H9 (cell line): Measurements from ENCODE around the gene CHCHD3. TPM values are rescaled to one million over a fixed set of nuclear protein-coding genes. Genes with fewer than 3 reads are reported as not detected.

Experiments
- DNase-seq: peaks from one replicate; pipeline ENCODE4 v3.0.0-alpha.2; 2017
- H2AFZ ChIP-seq: one replicate; pipeline ENCODE4 v1.6.1; 2013; ENCODE audit warnings: mild to moderate bottlenecking, low read length, control low read depth, moderate library complexity
- H2AK5ac ChIP-seq: 2 replicates; pipeline ENCODE4 v1.6.1; 2013; ENCODE audit warnings: low read length, control low read depth, mixed read lengths; ENCODE audit not compliant: insufficient read length
- H2BK120ac ChIP-seq: one replicate; pipeline ENCODE4 v1.6.1; 2013; ENCODE audit warnings: low read depth, mild to moderate bottlenecking, low read length, control low read depth, inconsistent platforms; ENCODE audit not compliant: poor library complexity, severe bottlenecking
- H2BK12ac ChIP-seq: 2 replicates; pipeline ENCODE4 v1.6.1; 2013; ENCODE audit warnings: low read length, control low read depth, mixed read lengths, low read depth; ENCODE audit not compliant: insufficient read length
- H2BK15ac ChIP-seq: 2 replicates; pipeline ENCODE4 v1.6.1; 2013; ENCODE audit warnings: low read depth, low read length, control low read depth
- H2BK20ac ChIP-seq: one replicate; pipeline ENCODE4 v1.6.1; 2013; ENCODE audit warnings: low read depth, mild to moderate bottlenecking, low read length, control low read depth, inconsistent platforms; ENCODE audit not compliant: poor library complexity, severe bottlenecking
- H2BK5ac ChIP-seq: 2 replicates; pipeline ENCODE4 v1.6.1; 2013; ENCODE audit warnings: low read length, control low read depth, mixed read lengths; ENCODE audit not compliant: insufficient read length
- H3K14ac ChIP-seq: 2 replicates; pipeline ENCODE4 v1.6.1; 2013; ENCODE audit warnings: low read length, control low read depth; ENCODE audit not compliant: insufficient read depth
- H3K18ac ChIP-seq: 2 replicates; pipeline ENCODE4 v1.6.1; 2013; ENCODE audit warnings: low read depth, mild to moderate bottlenecking, mixed read lengths, low read length, control low read depth; ENCODE audit not compliant: insufficient read length
- H3K23ac ChIP-seq: 2 replicates; pipeline ENCODE4 v1.6.1; 2013; ENCODE audit warnings: low read length, control low read depth, mixed read lengths, low read depth; ENCODE audit not compliant: insufficient read length
- H3K23me2 ChIP-seq: 2 replicates; pipeline ENCODE4 v1.6.1; 2013; ENCODE audit warnings: low read depth, mild to moderate bottlenecking, mixed read lengths, low read length, control low read depth; ENCODE audit not compliant: insufficient read length, poor library complexity, severe bottlenecking
- H3K27ac ChIP-seq: 2 replicates; pipeline ENCODE4 v1.5.1; 2013; ENCODE audit warnings: low read length, control low read depth, mixed read lengths, low read depth; ENCODE audit not compliant: insufficient read length
- H3K27me3 ChIP-seq: 2 replicates; pipeline ENCODE4 v1.6.1; 2013; ENCODE audit warnings: low read length, control low read depth, inconsistent platforms; ENCODE audit not compliant: insufficient read depth
- H3K4ac ChIP-seq: 2 replicates; pipeline ENCODE4 v1.6.1; 2013; ENCODE audit warnings: low read depth, mild to moderate bottlenecking, control low read depth, inconsistent platforms, low read length, moderate library complexity
- H3K4me1 ChIP-seq: 2 replicates; pipeline ENCODE4 v1.6.1; 2013; ENCODE audit warnings: low read length, control low read depth, inconsistent platforms; ENCODE audit not compliant: insufficient read depth
- H3K4me2 ChIP-seq: 2 replicates; pipeline ENCODE4 v1.6.1; 2013; ENCODE audit warnings: low read length, control low read depth, mixed read lengths; ENCODE audit not compliant: insufficient read length, insufficient read depth
- H3K56ac ChIP-seq: 2 replicates; pipeline ENCODE4 v1.6.1; 2013; ENCODE audit warnings: low read depth, mild to moderate bottlenecking, mixed read lengths, low read length, control low read depth; ENCODE audit not compliant: insufficient read length
- H3K79me1 ChIP-seq: 2 replicates; pipeline ENCODE4 v1.6.1; 2013; ENCODE audit warnings: low read depth, mild to moderate bottlenecking, moderate library complexity, low read length, control low read depth, inconsistent platforms; ENCODE audit not compliant: insufficient read depth, poor library complexity, severe bottlenecking
- H3K79me2 ChIP-seq: 2 replicates; pipeline ENCODE4 v1.6.1; 2013; ENCODE audit warnings: low read length, control low read depth, inconsistent platforms; ENCODE audit not compliant: insufficient read depth
- H3K9ac ChIP-seq: 2 replicates; pipeline ENCODE4 v1.6.1; 2013; ENCODE audit warnings: low read length, control low read depth, mixed read lengths; ENCODE audit not compliant: insufficient read length; ENCODE audit errors: extremely low read depth
- H3K9me3 ChIP-seq: one replicate; pipeline ENCODE4 v1.6.1; 2013; ENCODE audit warnings: low read depth, low read length, inconsistent platforms; ENCODE audit not compliant: control insufficient read depth
- H3T11ph ChIP-seq: one replicate; pipeline ENCODE4 v1.6.1; 2013; ENCODE audit warnings: mild to moderate bottlenecking, low read length, control low read depth, inconsistent platforms
- H4K20me1 ChIP-seq: one replicate; pipeline ENCODE4 v1.6.1; 2013; ENCODE audit not compliant: control insufficient read depth, insufficient read length, insufficient read depth
- H4K5ac ChIP-seq: 2 replicates; pipeline ENCODE4 v1.6.1; 2013; ENCODE audit warnings: low read depth, mild to moderate bottlenecking, mixed read lengths, low read length, control low read depth; ENCODE audit not compliant: insufficient read length
- H4K8ac ChIP-seq: replicated peaks from 2 replicates; pipeline ENCODE4 v1.6.1; 2013; ENCODE audit warnings: low read length, control low read depth, mixed read lengths, low read depth; ENCODE audit not compliant: insufficient read length
- H4K91ac ChIP-seq: 2 replicates; pipeline ENCODE4 v1.6.1; 2013; ENCODE audit warnings: low read depth, mild to moderate bottlenecking, moderate library complexity, mixed read lengths, low read length, control low read depth; ENCODE audit not compliant: insufficient read length
- H3K27ac Mint-ChIP-seq, 3 experiments: 2 replicates in 2 of 3; 3 replicates in 1 of 3; pipeline ENCODE4 v1.8.0; 2020 to 2021; ENCODE audit warnings: mixed read lengths in 3 of 3, mild to moderate bottlenecking in 1 of 3, moderate library complexity in 1 of 3
- H3K27me3 Mint-ChIP-seq: 2 replicates; pipeline ENCODE4 v1.8.0; 2021; ENCODE audit warnings: low read depth, mild to moderate bottlenecking, moderate library complexity, mixed read lengths
- H3K36me3 Mint-ChIP-seq, 3 experiments: 2 replicates in 2 of 3; 3 replicates in 1 of 3; pipeline ENCODE4 v1.8.0; 2020 to 2021; ENCODE audit warnings: low read depth in 3 of 3, mixed read lengths in 3 of 3; ENCODE audit not compliant: insufficient read depth in 1 of 3
- H3K4me1 Mint-ChIP-seq, 2 experiments: 2 replicates each; pipeline ENCODE4 v1.8.0; 2020; ENCODE audit warnings: mixed read lengths in 2 of 2
- H3K4me3 Mint-ChIP-seq, 2 experiments: 2 replicates in 1 of 2; 3 replicates in 1 of 2; pipeline ENCODE4 v1.8.0; 2020 to 2021; ENCODE audit warnings: mild to moderate bottlenecking in 2 of 2, mixed read lengths in 2 of 2, moderate library complexity in 1 of 2
- H3K9me3 Mint-ChIP-seq, 2 experiments: 2 replicates in 1 of 2; 3 replicates in 1 of 2; pipeline ENCODE4 v1.8.0; 2020; ENCODE audit warnings: mild to moderate bottlenecking in 2 of 2, mixed read lengths in 2 of 2, moderate library complexity in 1 of 2
- CTCF ChIP-seq: fragments of 200-600 bp; sonication (generic); conservative IDR thresholded peaks from 3 replicates; pipeline ENCODE4 v1.8.0; 2021; ENCODE audit warnings: antibody characterized with exemption, mild to moderate bottlenecking
- WGBS: extraction: QIAGEN DNeasy Blood & Tissue Kit; methylation state at CpG from one replicate; pipeline ENCODE4 v1.1.7; 2013; ENCODE audit warnings: missing lambda C conversion rate, low lambda C conversion rate, mixed read lengths; ENCODE audit not compliant: insufficient read length; ENCODE audit errors: extremely low coverage; 5-methylcytosine and 5-hydroxymethylcytosine counted together
- total RNA-seq: library from RNA; stranded (reverse); gene quantifications from 2 replicates; pipeline ENCODE4 v1.2.1, GENCODE V29; 2021

CHCHD3 gene
- total RNA-seq, 1 experiment from 2014 or later = 104 TPM

DNA sequence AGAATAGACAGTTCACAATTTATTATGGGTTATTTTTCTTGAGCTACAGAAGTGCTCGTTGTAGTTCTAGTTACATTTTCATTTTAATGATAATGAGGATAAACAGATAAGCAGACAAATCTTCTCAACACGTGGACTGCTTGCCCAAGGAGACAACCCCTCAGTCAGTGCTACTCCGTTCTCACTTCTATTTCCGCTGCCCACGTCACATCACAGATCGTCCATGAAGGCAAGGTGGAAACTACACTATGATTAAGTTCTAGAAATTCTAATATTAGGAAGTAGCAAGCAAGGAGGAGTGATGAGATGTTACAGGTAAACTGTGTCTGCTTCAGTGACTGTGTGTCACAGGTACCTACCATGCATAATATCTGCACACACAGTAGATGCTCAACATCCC is 210.5 kb downstream of the CHCHD3 start:
- no peak overlapping the region for H3K56ac ChIP-seq
- no peak overlapping the region for H2BK15ac ChIP-seq
- H3K23me2 ChIP-seq = no peaks in the 10 kb centered on the region
- H2BK5ac ChIP-seq = no peak overlapping the region
- no peak overlapping the region for H3K4ac ChIP-seq
- Mint-ChIP-seq H3K4me3 (no peak overlapping the region), H3K9me3 (no peaks in the 10 kb centered on the region), H3K27me3 (no peaks in the 10 kb centered on the region), H3K27ac (no peak overlapping the region), H3K4me1 (peaks cover 5 to 6% of the 10 kb centered on the region in 2 experiments; a peak in 2 of 4 replicates), H3K36me3 (no peaks in the 10 kb centered on the region; a peak in 1 of 7 replicates)
- no peak overlapping the region for H3K18ac ChIP-seq
- no peak overlapping the region for H4K8ac ChIP-seq
- H3T11ph ChIP-seq = no peak overlapping the region
- H3K79me2 ChIP-seq = no peaks in the 10 kb centered on the region
- H3K9me3 ChIP-seq = no peaks in the 10 kb centered on the region
- no peak overlapping the region for H2BK20ac ChIP-seq
- no peaks in the 10 kb centered on the region for H3K27me3 ChIP-seq
- no peaks in the 10 kb centered on the region for H3K79me1 ChIP-seq
- no peak overlapping the region for H2BK120ac ChIP-seq
- no peak overlapping the region for H2AFZ ChIP-seq
- H3K9ac ChIP-seq = no peak overlapping the region
- no peak overlapping the region for H4K5ac ChIP-seq
- no peak overlapping the region for H3K27ac ChIP-seq
- no peaks in the 10 kb centered on the region for H4K20me1 ChIP-seq
- no peak overlapping the region for H3K14ac ChIP-seq
- no peak overlapping the region for H2AK5ac ChIP-seq
- no peak overlapping the region for H2BK12ac ChIP-seq
- TF ChIP-seq CTCF = no peak
- H3K4me2 ChIP-seq = no peak overlapping the region
- 0 out of 2 replicates have a peak, but pooled peaks cover 3% of the 10 kb centered on the region for H3K4me1 ChIP-seq
- WGBS = no CpG with 5 or more reads among the region's 6 CpGs
- H4K91ac ChIP-seq = no peak overlapping the region
- DNase-seq = no peak
- H3K23ac ChIP-seq = no peak overlapping the region
